Testis (tissue), 3 donors: ENCODE measurements around the gene IL18. TPM values are rescaled to one million over a fixed set of nuclear protein-coding genes. Genes with fewer than 3 reads are reported as not detected.
A peak's percentile ranks its signal among the peaks of the same experiment; 100 is the strongest.

Source experiments
- DNase-seq: peaks from one replicate; pipeline ENCODE4 v3.0.0-alpha.2; 2019
- H3K27ac ChIP-seq, 2 donors: fragments of 200-600 bp; sonication (generic); one replicate each; pipeline ENCODE4 v1.5.1; 2019
- H3K27me3 ChIP-seq: fragments of 200-600 bp; sonication (generic); one replicate; pipeline ENCODE4 v1.5.1; 2019
- H3K36me3 ChIP-seq: fragments of 200-600 bp; sonication (generic); one replicate; pipeline ENCODE4 v1.5.1; 2017; ENCODE audit warnings: low read depth; ENCODE audit errors: missing control alignments
- H3K4me1 ChIP-seq: fragments of 200-600 bp; sonication (generic); one replicate; pipeline ENCODE4 v1.5.1; 2019
- H3K4me3 ChIP-seq, 2 donors: fragments of 200-600 bp; sonication (generic); one replicate each; pipeline ENCODE4 v1.5.1; 2017 to 2019
- H3K9me3 ChIP-seq: fragments of 200-600 bp; sonication (generic); one replicate; pipeline ENCODE4 v1.5.1; 2017
- CTCF ChIP-seq, 3 experiments: fragments of 450-650 bp in 2 of 3; fragments of 200-600 bp in 1 of 3; sonication (generic) in 1 of 3; IDR thresholded peaks; one replicate each; pipeline ENCODE4 v1.5.1; 2016 to 2019; ENCODE audit warnings: antibody characterized with exemption in 3 of 3, mild to moderate bottlenecking in 2 of 3, moderate library complexity in 1 of 3
- POLR2A ChIP-seq: fragments of 450-650 bp; IDR thresholded peaks from one replicate; pipeline ENCODE4 v1.6.1; 2017; ENCODE audit warnings: antibody characterized with exemption, mild to moderate bottlenecking, moderate library complexity
- WGBS, 2 donors: methylation state at CpG; one replicate each; pipeline ENCODE4 v1.1.5; 2018; 5-methylcytosine and 5-hydroxymethylcytosine counted together
- intact Hi-C: fragments of 100-400 bp; cut with DNase I; formaldehyde crosslinking; loops from one replicate; pipeline ENCODE4 v1.15.1; 2023; ENCODE audit warnings: low total_unique reads
- polyA plus RNA-seq: library from polyadenylated mRNA; stranded (reverse); fragments of 350-450 nt; fragmentation: Illumina TruSeq; extraction: RNeasy Lipid Tissue Mini Kit (QIAGEN cat#74804); gene quantifications from one replicate; pipeline ENCODE4 v1.2.3, GENCODE V29; 2014; ENCODE audit warnings: low read depth, low replicate concordance; ENCODE audit not compliant: insufficient read depth
- total RNA-seq, 2 donors: library from RNA; depleted of rRNA; stranded (reverse); fragments of >200 nt; gene quantifications; one replicate each; pipeline ENCODE4 v1.2.3, GENCODE V29; 2016

Gene IL18
- total and polyA plus RNA-seq, 3 donors from 2014 or later = 4.7 to 7.9 (median 7.4) TPM

- no peaks in the 10 kb centered on the region for H3K4me1 ChIP-seq
- H3K9me3 ChIP-seq = no peaks in the 10 kb centered on the region
- H3K4me3 ChIP-seq = no peak overlapping the region
- H3K27ac ChIP-seq = no peak overlapping the region
- H3K27me3 ChIP-seq = no peaks in the 10 kb centered on the region
- DNase-seq = no peak
- intact Hi-C loops = no loop called here
- WGBS, 2 donors = 73 to 79% methylated on average over 5 of the region's 5 CpGs
- H3K36me3 ChIP-seq = no peaks in the 10 kb centered on the region
- TF ChIP-seq POLR2A = no peak
- TF ChIP-seq CTCF (IDR thresholded peaks at IDR 0.05) = no peak
Observed at GRCh38 chr11:112115386-112115785, 48.5 kb downstream of the IL18 start.

GRCh38 chr11:112114460-112114859, 49.4 kb downstream of the IL18 start:
- Histone ChIP-seq H3K27me3 (no peaks in the 10 kb centered on the region), H3K9me3 (no peaks in the 10 kb centered on the region), H3K27ac (no peak overlapping the region), H3K4me1 (no peaks in the 10 kb centered on the region), H3K36me3 (no peaks in the 10 kb centered on the region), H3K4me3 (no peak overlapping the region)
- 78 to 87% methylated on average over 2 of the region's 2 CpGs for WGBS, 2 donors
- no peak for DNase-seq
- intact Hi-C loops = no loop called here
- no peak for TF ChIP-seq CTCF (IDR thresholded peaks at IDR 0.05)
- no peak for TF ChIP-seq POLR2A

GRCh38 chr11:112113539-112114457, 50.1 kb downstream of the IL18 start:
- TF ChIP-seq CTCF (IDR thresholded peaks at IDR 0.05) = peak in 2 of 3 experiments; percentile 68 to 78
- TF ChIP-seq POLR2A = no peak
- no peaks in the 10 kb centered on the region for H3K4me1 ChIP-seq
- intact Hi-C loops = no loop called here
- H3K27ac ChIP-seq = no peak overlapping the region
- no peaks in the 10 kb centered on the region for H3K9me3 ChIP-seq
- H3K27me3 ChIP-seq = no peaks in the 10 kb centered on the region
- 53 to 57% methylated on average over 6 of the region's 6 CpGs for WGBS, 2 donors
- H3K4me3 ChIP-seq = no peak overlapping the region
- no peaks in the 10 kb centered on the region for H3K36me3 ChIP-seq
- DNase-seq = no peak

- Histone ChIP-seq H3K27ac (no peak overlapping the region), H3K4me3 (no peak overlapping the region), H3K4me1 (no peaks in the 10 kb centered on the region), H3K36me3 (no peaks in the 10 kb centered on the region), H3K27me3 (no peaks in the 10 kb centered on the region), H3K9me3 (no peaks in the 10 kb centered on the region)
- intact Hi-C loops = no loop called here
- no peak for TF ChIP-seq POLR2A
- no peak for TF ChIP-seq CTCF (IDR thresholded peaks at IDR 0.05)
- 93 to 96% methylated on average over 8 of the region's 8 CpGs for whole genome bisulfite sequencing, 2 donors
- no peak for DNase-seq
Observed at GRCh38 chr11:112106070-112106469, 57.8 kb downstream of the IL18 start.

GRCh38 chr11:112103446-112103845, 60.4 kb downstream of the IL18 start:
- WGBS, 2 donors = 97 to 98% methylated on average over 6 of the region's 6 CpGs
- no peaks in the 10 kb centered on the region for H3K9me3 ChIP-seq
- no peak overlapping the region for H3K27ac ChIP-seq
- no peak for DNase-seq
- no peaks in the 10 kb centered on the region for H3K27me3 ChIP-seq
- no peak overlapping the region for H3K4me3 ChIP-seq
- H3K4me1 ChIP-seq = no peaks in the 10 kb centered on the region
- no peaks in the 10 kb centered on the region for H3K36me3 ChIP-seq
- TF ChIP-seq POLR2A (no peak), CTCF (IDR thresholded peaks at IDR 0.05) (no peak)
- intact Hi-C loops = no loop called here
